Right lobe of liver (tissue), 4 donors: Measurements from ENCODE around the gene NEO1.

Experiments
- CTCF ChIP-seq, 4 donors: fragments of 200-600 bp in 3 of 4; fragments of 450-650 bp in 1 of 4; IDR thresholded peaks; one replicate each; pipeline versions ENCODE4 v1.5.1 to v1.8.0; 2016 to 2022; ENCODE audit warnings: antibody characterized with exemption in 4 of 4, mild to moderate bottlenecking in 2 of 4
- POLR2A ChIP-seq: fragments of 450-650 bp; IDR thresholded peaks from one replicate; pipeline ENCODE4 v1.6.1; 2017; ENCODE audit warnings: antibody characterized with exemption, mild to moderate bottlenecking
- donor health status: DM: no; HTN: no; CAD: no.
- donor health status: DM: no; HTN: no; CAD: no.
- donor health status: DM: no; HTN: yes; CAD: no.

- no peak for TF ChIP-seq CTCF (IDR thresholded peaks at IDR 0.05)
- no peak for TF ChIP-seq POLR2A
These were observed 73.0 kb downstream of the NEO1 start for GRCh38 chr15:73125219-73125618.
